NT2/D1 (cell line): Measurements from ENCODE around the gene CDH4.

ENCODE experiments used
- YY1 ChIP-seq: IDR thresholded peaks from 2 replicates; pipeline ENCODE4 v1.6.1; 2011; ENCODE audit not compliant: insufficient read length, insufficient read depth
- ZNF274 ChIP-seq: IDR thresholded peaks from 2 replicates; pipeline ENCODE4 v1.6.1; 2011; ENCODE audit warnings: mild to moderate bottlenecking, low read depth, low read length

DNA sequence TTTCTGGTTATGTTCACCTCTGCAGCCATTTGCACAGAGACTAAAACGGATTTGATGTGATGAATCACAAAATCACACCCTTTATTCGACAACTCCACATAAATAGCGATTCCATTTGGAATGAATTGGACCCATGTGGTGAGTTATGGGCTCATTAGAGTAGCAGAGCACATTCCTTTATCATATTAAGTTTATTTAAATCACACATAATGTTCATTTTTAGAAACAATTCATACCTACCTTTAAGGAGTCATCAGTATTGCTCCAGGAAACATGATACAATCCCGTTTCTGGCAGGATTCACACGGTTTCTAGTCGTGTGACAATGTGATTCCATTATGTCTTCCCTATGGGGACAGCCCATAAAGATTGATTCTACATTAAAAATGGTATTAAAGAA, 303.5 kb downstream of the CDH4 start:
- TF ChIP-seq YY1 (no peak), ZNF274 (no peak)
